ENCODE data around the gene FGF14.

The FGF14 gene

DNA sequence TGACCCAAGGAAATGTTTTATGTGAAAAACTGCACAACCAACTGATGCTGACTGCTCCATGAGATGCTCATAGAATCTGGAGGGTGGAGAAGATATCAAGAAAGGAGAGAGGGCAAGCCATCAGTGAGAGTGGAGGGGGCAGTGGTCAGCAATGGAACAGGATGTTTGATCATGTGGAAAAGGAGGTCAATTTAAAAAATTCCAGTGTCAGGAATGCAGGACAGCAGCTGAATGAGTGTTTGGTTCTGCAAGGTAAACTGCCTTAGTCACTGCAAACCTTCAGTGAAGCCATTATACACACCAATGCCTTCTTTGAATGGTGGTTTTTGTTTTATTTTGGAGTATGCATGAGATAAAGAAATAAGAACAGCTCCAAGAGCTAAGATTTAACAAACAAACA, 121.5 kb downstream of the FGF14 start:
- no peak overlapping the region for H3K4me3 Mint-ChIP-seq
- no peaks in the 10 kb centered on the region for H3K4me1 Mint-ChIP-seq
- no peaks in the 10 kb centered on the region for H3K27me3 Mint-ChIP-seq
- ATAC-seq (replicated peaks) (no peak), DNase-seq (no peak)
- H3K27ac Mint-ChIP-seq: no peak overlapping the region
- H3K36me3 Mint-ChIP-seq: no peaks in the 10 kb centered on the region
- H3K9me3 Mint-ChIP-seq: no peaks in the 10 kb centered on the region

GRCh38 chr13:102277286-102277685, 124.6 kb downstream of the FGF14 start:
- Mint-ChIP-seq H3K27ac (no peak overlapping the region), H3K27me3 (no peaks in the 10 kb centered on the region), H3K9me3 (no peaks in the 10 kb centered on the region), H3K36me3 (no peaks in the 10 kb centered on the region), H3K4me1 (no peaks in the 10 kb centered on the region), H3K4me3 (no peak overlapping the region)
- no peak for DNase-seq
- no peak for ATAC-seq (replicated peaks)

DNA sequence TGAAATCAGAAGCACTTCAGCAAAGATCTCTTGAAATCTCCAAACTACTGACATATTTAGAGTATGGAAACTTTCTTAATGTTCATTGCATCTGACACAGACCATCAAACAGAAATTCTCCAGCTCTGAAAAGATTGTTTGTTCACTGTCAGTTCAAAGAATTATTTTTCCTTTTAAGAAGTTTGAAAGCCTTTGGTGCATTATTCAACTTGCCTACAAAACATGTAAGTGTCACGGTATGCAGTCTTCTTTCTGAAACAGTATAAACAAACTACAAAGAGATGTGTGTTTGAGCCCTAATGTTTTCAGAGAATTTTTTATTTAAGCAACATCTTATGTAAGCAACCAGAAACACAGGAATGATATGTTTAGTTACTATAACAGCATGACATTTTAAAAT, 125.4 kb downstream of the FGF14 start:
- no peaks in the 10 kb centered on the region for H3K9me3 Mint-ChIP-seq
- H3K4me1 Mint-ChIP-seq: no peaks in the 10 kb centered on the region
- H3K36me3 Mint-ChIP-seq: no peaks in the 10 kb centered on the region
- H3K27me3 Mint-ChIP-seq: peaks cover 0 to 5% of the 10 kb centered on the region in 2 donors
- no peak overlapping the region for H3K4me3 Mint-ChIP-seq
- DNase-seq (no peak), ATAC-seq (replicated peaks) (no peak)
- H3K27ac Mint-ChIP-seq: no peak overlapping the region

DNA sequence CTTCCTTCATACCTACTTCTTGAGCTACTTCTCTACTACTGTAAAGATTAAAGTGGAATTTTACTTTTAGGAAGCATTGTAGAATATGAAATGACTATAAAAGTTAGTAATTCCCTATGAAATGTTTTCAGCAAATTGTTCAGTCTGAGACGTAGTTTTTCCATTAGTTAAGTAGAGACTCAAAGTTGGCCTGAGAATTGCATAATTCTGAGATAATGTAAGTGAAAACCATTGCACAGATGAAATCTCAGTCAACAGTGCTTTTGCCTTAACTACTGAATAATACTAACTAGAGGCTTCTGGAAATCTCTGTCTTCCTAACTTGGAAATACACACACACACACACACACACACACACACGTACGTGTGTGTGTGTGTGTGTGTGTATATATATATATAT, 125.9 kb downstream of the FGF14 start:
- no peak for DNase-seq
- Mint-ChIP-seq H3K4me3 (no peak overlapping the region), H3K27ac (no peak overlapping the region)

DNA sequence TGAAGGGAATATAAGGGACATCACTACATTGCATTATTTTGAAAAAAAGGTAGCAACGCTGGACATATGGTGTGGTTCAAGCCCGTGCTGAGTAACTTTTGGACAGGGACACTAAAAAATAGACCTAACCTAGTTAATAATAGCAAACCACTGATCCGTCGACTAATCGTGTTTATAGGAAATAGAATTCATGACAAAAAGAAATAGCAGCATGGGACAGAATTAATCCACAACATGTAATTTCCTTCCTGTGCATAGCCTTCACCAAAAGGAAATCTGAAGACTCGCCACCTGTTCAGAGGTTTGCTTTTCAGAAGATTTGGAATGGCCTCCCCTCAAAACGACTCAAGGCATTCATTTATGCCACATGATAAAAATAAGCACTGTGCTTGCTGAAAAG, 128.7 kb downstream of the FGF14 start:
- Mint-ChIP-seq H3K4me1 (no peaks in the 10 kb centered on the region), H3K27me3 (peaks cover 0 to 5% of the 10 kb centered on the region in 2 donors), H3K27ac (no peak overlapping the region), H3K9me3 (no peaks in the 10 kb centered on the region), H3K36me3 (no peaks in the 10 kb centered on the region), H3K4me3 (no peak overlapping the region)
- ATAC-seq (replicated peaks) (no peak), DNase-seq (no peak)

More for the DNA sequence above, 125.9 kb downstream of the FGF14 start:
- Mint-ChIP-seq H3K4me1 (no peaks in the 10 kb centered on the region), H3K36me3 (no peaks in the 10 kb centered on the region), H3K9me3 (no peaks in the 10 kb centered on the region), H3K27me3 (peaks cover 0 to 5% of the 10 kb centered on the region in 2 donors)
- ATAC-seq (replicated peaks): no peak

DNA sequence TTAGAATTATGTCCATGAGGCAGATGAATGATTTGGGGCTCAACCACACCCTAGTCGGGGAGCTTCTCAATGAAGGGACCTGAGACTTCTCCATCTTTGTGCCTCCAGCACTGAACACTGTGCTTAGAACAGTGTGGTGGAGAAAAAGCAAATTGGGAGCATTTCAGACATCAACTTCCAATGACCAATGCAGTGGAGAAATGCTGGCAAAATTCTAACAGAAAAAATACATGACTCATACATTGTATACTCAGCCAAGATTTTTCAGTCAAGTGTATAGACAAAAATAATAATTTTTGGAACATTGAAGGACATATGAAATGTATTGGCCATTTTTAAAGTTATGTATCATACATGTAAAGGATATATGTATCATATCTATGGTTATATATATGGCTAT, 134.7 kb downstream of the FGF14 start:
- Mint-ChIP-seq H3K4me3 (no peak overlapping the region), H3K27ac (no peak overlapping the region), H3K4me1 (no peaks in the 10 kb centered on the region), H3K36me3 (no peaks in the 10 kb centered on the region), H3K27me3 (peaks cover 0 to 5% of the 10 kb centered on the region in 2 donors), H3K9me3 (peaks cover 0 to 2% of the 10 kb centered on the region in 2 donors)
- ATAC-seq (replicated peaks) (no peak), DNase-seq (no peak)

GRCh38 chr13:102261809-102262208, 140.0 kb downstream of the FGF14 start:
- H3K4me3 Mint-ChIP-seq: no peak overlapping the region
- no peak for DNase-seq
- H3K9me3 Mint-ChIP-seq: peaks cover 4 to 6% of the 10 kb centered on the region in 2 donors
- H3K4me1 Mint-ChIP-seq: no peaks in the 10 kb centered on the region
- H3K27me3 Mint-ChIP-seq: no peaks in the 10 kb centered on the region
- H3K27ac Mint-ChIP-seq: no peak overlapping the region
- peaks cover 0 to 1% of the 10 kb centered on the region in 2 donors for H3K36me3 Mint-ChIP-seq
- no peak for ATAC-seq (replicated peaks)

GRCh38 chr13:102261316-102261715, 140.5 kb downstream of the FGF14 start:
- ATAC-seq (replicated peaks): no peak
- no peaks in the 10 kb centered on the region for H3K27me3 Mint-ChIP-seq
- peaks cover 4 to 6% of the 10 kb centered on the region in 2 donors for H3K9me3 Mint-ChIP-seq
- no peak for DNase-seq
- H3K27ac Mint-ChIP-seq: no peak overlapping the region
- no peaks in the 10 kb centered on the region for H3K4me1 Mint-ChIP-seq
- no peak overlapping the region for H3K4me3 Mint-ChIP-seq
- peaks cover 0 to 1% of the 10 kb centered on the region in 2 donors for H3K36me3 Mint-ChIP-seq

DNA sequence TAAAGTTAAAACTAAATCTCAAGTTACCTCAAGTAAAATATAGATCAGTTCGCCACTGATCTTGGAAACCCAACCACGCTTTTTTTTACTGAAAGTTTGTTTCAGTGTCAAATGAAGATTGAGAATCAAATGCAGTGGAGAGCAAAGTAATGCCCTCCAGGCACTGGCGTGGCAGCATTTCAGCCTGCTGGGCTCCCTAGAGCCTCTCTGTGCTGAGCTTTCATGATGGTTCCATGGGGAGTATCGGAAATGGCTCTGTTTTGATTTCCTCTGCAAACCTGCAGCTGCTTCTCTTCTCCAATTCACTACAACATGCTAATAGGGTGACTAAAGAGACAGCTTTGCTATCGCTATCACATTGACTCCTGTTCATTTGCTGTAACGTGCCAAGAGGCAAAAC, 141.6 kb downstream of the FGF14 start:
- H3K36me3 Mint-ChIP-seq: peaks cover 0 to 1% of the 10 kb centered on the region in 2 donors
- no peaks in the 10 kb centered on the region for H3K4me1 Mint-ChIP-seq
- no peak overlapping the region for H3K27ac Mint-ChIP-seq
- DNase-seq (no peak), ATAC-seq (replicated peaks) (no peak)
- H3K9me3 Mint-ChIP-seq: peaks cover 4 to 6% of the 10 kb centered on the region in 2 donors
- no peak overlapping the region for H3K4me3 Mint-ChIP-seq
- no peaks in the 10 kb centered on the region for H3K27me3 Mint-ChIP-seq

DNA sequence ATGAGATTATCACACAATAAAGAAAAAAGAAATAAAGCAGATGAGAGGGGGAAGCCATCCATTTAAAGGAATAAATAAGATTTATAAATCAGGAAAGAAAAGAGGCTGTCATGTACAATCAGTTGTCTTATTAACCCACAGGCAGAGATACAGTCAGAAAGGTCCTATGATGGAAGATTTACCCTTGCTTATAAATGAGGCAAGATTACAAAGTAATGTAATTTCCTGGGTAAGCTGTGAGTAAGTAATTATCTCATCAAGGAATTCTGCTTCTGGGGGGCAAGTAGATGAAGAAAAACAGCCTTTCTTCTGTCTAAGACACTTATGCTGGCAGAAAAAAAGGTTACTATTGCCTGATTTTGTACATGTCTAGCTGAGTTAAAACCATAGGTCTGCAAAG, 146.4 kb downstream of the FGF14 start:
- DNase-seq (no peak), ATAC-seq (replicated peaks) (no peak)
- peaks cover 0 to 1% of the 10 kb centered on the region in 2 donors for H3K36me3 Mint-ChIP-seq
- H3K4me3 Mint-ChIP-seq: no peak overlapping the region
- peaks cover 6 to 16% of the 10 kb centered on the region in 2 donors for H3K9me3 Mint-ChIP-seq
- no peak overlapping the region for H3K27ac Mint-ChIP-seq
- no peaks in the 10 kb centered on the region for H3K27me3 Mint-ChIP-seq
- no peaks in the 10 kb centered on the region for H3K4me1 Mint-ChIP-seq

DNA sequence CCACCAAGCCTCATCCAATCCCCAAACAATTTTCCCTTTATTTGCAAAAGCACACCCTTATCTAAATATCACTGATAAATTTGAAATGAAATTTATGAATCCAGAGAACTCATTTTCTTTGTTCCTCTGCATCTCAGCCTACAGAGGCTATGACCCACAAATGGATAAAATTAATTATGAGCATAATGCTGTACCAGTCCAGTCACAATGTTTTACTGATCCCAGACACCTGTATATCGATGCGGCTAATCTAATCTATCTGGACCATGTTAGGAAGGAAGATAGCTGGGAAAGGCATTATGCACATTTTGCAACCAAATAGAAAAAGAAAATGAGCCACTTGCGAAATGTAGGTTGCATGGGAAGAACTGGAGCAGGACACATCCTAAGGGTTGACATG, 150.0 kb downstream of the FGF14 start:
- Mint-ChIP-seq H3K27me3 (no peaks in the 10 kb centered on the region), H3K4me3 (no peak overlapping the region), H3K27ac (no peak overlapping the region), H3K4me1 (no peaks in the 10 kb centered on the region), H3K36me3 (no peaks in the 10 kb centered on the region), H3K9me3 (peaks cover 7 to 12% of the 10 kb centered on the region in 2 donors)
- DNase-seq: no peak
- ATAC-seq (replicated peaks): no peak

GRCh38 chr13:102250448-102250847, 151.4 kb downstream of the FGF14 start:
- no peaks in the 10 kb centered on the region for H3K36me3 Mint-ChIP-seq
- peaks cover 7 to 12% of the 10 kb centered on the region in 2 donors for H3K9me3 Mint-ChIP-seq
- H3K4me1 Mint-ChIP-seq: no peaks in the 10 kb centered on the region
- DNase-seq (no peak), ATAC-seq (replicated peaks) (no peak)
- no peaks in the 10 kb centered on the region for H3K27me3 Mint-ChIP-seq
- no peak overlapping the region for H3K27ac Mint-ChIP-seq
- H3K4me3 Mint-ChIP-seq: no peak overlapping the region

DNA sequence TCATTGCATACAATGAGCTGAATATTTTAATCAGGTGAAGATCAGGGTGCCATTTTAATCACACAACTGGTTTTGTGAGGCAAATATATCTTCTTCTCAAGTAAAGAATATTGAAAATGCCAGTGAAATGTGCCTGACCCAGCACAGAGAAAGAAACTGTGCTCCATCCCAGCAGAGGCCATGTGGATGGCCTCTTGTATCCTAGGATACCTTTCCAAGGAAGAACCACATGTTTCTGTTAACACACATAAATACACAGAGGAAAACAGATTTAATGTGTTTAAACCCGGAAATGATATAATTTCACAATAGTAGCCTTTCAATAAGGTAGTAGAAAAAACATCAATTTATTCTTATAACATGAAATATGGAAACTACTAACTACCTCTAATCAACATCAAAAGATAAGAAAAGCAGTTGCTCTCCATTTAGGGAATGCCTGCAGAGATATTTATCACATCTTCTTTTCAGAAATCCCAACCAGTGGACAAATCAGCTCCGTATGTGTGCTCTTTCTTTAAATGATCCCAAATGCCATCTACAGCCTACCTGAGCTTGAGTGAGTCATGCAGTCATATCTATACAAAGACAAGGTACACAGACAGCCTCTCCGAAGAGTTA, 157.1 kb downstream of the FGF14 start:
- H3K4me3 Mint-ChIP-seq: no peak overlapping the region
- no peak for ATAC-seq (replicated peaks)
- no peaks in the 10 kb centered on the region for H3K36me3 Mint-ChIP-seq
- H3K4me1 Mint-ChIP-seq: no peaks in the 10 kb centered on the region
- peaks cover 3% of the 10 kb centered on the region in 2 donors for H3K9me3 Mint-ChIP-seq
- DNase-seq: no peak
- H3K27ac Mint-ChIP-seq: no peak overlapping the region
- no peaks in the 10 kb centered on the region for H3K27me3 Mint-ChIP-seq

GRCh38 chr13:102240110-102240509, 161.7 kb downstream of the FGF14 start:
- Mint-ChIP-seq H3K4me1 (no peaks in the 10 kb centered on the region), H3K27ac (no peak overlapping the region), H3K9me3 (no peaks in the 10 kb centered on the region), H3K27me3 (peaks cover 0 to 5% of the 10 kb centered on the region in 2 donors), H3K4me3 (no peak overlapping the region), H3K36me3 (no peaks in the 10 kb centered on the region)
- ATAC-seq (replicated peaks) (no peak), DNase-seq (no peak)

- H3K27ac Mint-ChIP-seq: no peak overlapping the region
- H3K4me3 Mint-ChIP-seq: no peak overlapping the region
- H3K27me3 Mint-ChIP-seq: peaks cover 4 to 5% of the 10 kb centered on the region in 2 donors
- H3K4me1 Mint-ChIP-seq: no peaks in the 10 kb centered on the region
- no peak for DNase-seq
- no peaks in the 10 kb centered on the region for H3K9me3 Mint-ChIP-seq
- no peaks in the 10 kb centered on the region for H3K36me3 Mint-ChIP-seq
- no peak for ATAC-seq (replicated peaks)
Observed at GRCh38 chr13:102237230-102237629, 164.6 kb downstream of the FGF14 start.

GRCh38 chr13:102236830-102237229, 165.0 kb downstream of the FGF14 start:
- no peaks in the 10 kb centered on the region for H3K4me1 Mint-ChIP-seq
- no peak overlapping the region for H3K27ac Mint-ChIP-seq
- no peaks in the 10 kb centered on the region for H3K36me3 Mint-ChIP-seq
- ATAC-seq (replicated peaks) (no peak), DNase-seq (no peak)
- H3K9me3 Mint-ChIP-seq: no peaks in the 10 kb centered on the region
- peaks cover 4 to 5% of the 10 kb centered on the region in 2 donors for H3K27me3 Mint-ChIP-seq
- H3K4me3 Mint-ChIP-seq: no peak overlapping the region
